Fibroblast of mammary gland (primary cell): ENCODE measurements around the gene TRIM59.

Source experiments
- DNase-seq: peaks from one replicate; pipeline ENCODE4 v3.0.0-alpha.2; 2010; ENCODE audit warnings: low read depth
- H3K4me3 ChIP-seq: 2 replicates; pipeline ENCODE4 v1.5.1; 2011; ENCODE audit warnings: low read depth, mild to moderate bottlenecking, low read length, moderate library complexity; ENCODE audit not compliant: control insufficient read depth
- TF ChIP-seq, protein P1 (sequence below): conservative IDR thresholded peaks from 2 replicates; pipeline ENCODE4 v1.5.1; 2011; ENCODE audit warnings: low read depth, low read length, inconsistent platforms; ENCODE audit not compliant: control insufficient read depth, insufficient read depth

TRIM59 gene

GRCh38 chr3:160440687-160441086 is 8.9 kb downstream of the TRIM59 start:
- no peak for DNase-seq
- TF ChIP-seq, protein P1, sequence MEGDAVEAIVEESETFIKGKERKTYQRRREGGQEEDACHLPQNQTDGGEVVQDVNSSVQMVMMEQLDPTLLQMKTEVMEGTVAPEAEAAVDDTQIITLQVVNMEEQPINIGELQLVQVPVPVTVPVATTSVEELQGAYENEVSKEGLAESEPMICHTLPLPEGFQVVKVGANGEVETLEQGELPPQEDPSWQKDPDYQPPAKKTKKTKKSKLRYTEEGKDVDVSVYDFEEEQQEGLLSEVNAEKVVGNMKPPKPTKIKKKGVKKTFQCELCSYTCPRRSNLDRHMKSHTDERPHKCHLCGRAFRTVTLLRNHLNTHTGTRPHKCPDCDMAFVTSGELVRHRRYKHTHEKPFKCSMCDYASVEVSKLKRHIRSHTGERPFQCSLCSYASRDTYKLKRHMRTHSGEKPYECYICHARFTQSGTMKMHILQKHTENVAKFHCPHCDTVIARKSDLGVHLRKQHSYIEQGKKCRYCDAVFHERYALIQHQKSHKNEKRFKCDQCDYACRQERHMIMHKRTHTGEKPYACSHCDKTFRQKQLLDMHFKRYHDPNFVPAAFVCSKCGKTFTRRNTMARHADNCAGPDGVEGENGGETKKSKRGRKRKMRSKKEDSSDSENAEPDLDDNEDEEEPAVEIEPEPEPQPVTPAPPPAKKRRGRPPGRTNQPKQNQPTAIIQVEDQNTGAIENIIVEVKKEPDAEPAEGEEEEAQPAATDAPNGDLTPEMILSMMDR, result no peak
- no peak overlapping the region for H3K4me3 ChIP-seq

DNA sequence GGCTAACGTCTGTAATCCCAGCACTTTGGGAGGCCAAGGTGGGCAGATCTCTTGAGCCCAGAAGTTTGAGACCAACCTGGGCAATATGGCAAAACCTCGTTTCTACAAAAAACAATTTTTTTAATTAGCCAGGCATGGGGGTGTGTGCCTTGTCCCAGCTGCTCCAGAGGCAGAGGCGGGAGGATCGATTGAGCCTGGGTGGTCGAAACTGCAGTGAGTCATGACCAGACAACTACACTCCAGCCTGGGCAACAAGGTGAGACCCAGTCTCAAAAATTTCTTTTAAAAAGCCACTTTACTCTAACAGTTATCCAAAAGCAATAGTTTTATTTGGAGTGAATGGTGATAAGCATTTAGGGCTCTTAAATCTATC is 12.5 kb downstream of the TRIM59 start:
- TF ChIP-seq, protein P1, result no peak
- no peak overlapping the region for H3K4me3 ChIP-seq
- DNase-seq, result no peak

GRCh38 chr3:160435747-160436146 is 13.8 kb downstream of the TRIM59 start:
- TF ChIP-seq, protein P1, result no peak
- no peak for DNase-seq
- H3K4me3 ChIP-seq, result no peak overlapping the region

DNA sequence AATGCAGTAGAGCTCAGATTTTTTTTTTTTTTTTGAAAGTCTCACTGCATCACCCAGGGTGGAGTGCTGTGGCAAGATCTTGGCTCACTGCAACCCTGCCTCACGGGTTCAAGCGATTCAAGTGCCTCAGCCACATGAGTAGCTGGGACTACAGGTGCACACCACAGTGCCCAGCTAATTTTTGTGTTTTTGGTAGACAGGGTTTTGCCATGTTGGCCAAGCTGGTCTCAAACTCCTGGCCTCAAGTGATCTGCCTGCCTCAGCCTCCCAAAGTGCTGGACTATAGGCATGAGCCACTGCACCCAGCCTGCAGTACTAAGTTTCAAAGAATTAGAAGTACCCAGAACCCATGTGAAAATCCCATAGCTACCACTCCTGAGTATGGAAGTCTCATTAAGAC is 14.5 kb downstream of the TRIM59 start:
- H3K4me3 ChIP-seq, result no peak overlapping the region
- no peak for DNase-seq
- TF ChIP-seq, protein P1, result no peak

DNA sequence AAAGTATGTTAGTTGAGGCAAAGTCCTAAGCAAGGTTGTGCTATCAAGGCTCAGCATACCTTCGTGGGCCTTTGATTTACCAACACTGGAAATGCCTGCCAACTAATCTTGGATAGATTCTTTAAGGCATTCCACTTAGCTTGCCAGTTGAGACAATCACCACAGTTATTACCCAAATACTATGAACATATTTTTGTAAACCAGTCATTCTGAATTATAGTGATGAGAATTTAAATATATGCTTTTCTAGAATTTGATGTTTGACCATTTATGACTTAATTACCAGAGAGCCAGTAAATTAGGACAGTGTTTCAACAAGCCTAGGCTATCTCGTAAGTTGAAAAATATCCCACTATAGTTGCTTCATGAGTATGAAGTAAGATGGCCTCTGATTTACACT is 15.5 kb downstream of the TRIM59 start:
- TF ChIP-seq, protein P1, result no peak
- DNase-seq, result peak; percentile 31

GRCh38 chr3:160427832-160428424 is 21.7 kb downstream of the TRIM59 start:
- no peak for DNase-seq
- H3K4me3 ChIP-seq, result no peak overlapping the region
- TF ChIP-seq, protein P1, result no peak

More for the DNA sequence above, 15.5 kb downstream of the TRIM59 start:
- no peak overlapping the region for H3K4me3 ChIP-seq

- DNase-seq, result no peak
- TF ChIP-seq, protein P1, result no peak
- no peak overlapping the region for H3K4me3 ChIP-seq
Measured at GRCh38 chr3:160417311-160417710, 32.3 kb downstream of the TRIM59 start.
